Endothelial cell of umbilical vein (primary cell): ENCODE data around the gene ZDHHC24. TPM values are rescaled to one million over a fixed set of nuclear protein-coding genes. Genes with fewer than 3 reads are reported as not detected.

Experiments used
- BruUV-seq: library from RNA; stranded (reverse); fragments of 400-500 nt; replicated peaks from 2 replicates; lab custom pipeline; 2021; lab: Mats Ljungman, UMichigan
- CTCF ChIA-PET: fragments of 300-600, 350-600 bp; sonication (Branson Sonifier 250); formaldehyde crosslinking; loops from one replicate; lab custom pipeline; 2021; ENCODE audit warnings: antibody characterized with exemption, inconsistent platforms; lab: Charles Lee
- POLR2A ChIA-PET: fragments of 300-600, 350-600 bp; sonication (Branson Sonifier 250); formaldehyde crosslinking; loops from one replicate; lab custom pipeline; 2021; ENCODE audit warnings: antibody characterized with exemption, inconsistent platforms; lab: Charles Lee
- DNase-seq: peaks from one replicate; pipeline ENCODE4 v3.0.0-alpha.2; 2011; ENCODE audit warnings: low read depth, low spot score
- FAIRE-seq: peaks from 2 replicates; lab custom pipeline; 2011; peaks lifted over from hg19 to GRCh38; lab: Jason Lieb, UNC
- H2AFZ ChIP-seq: 2 replicates; pipeline ENCODE4 v1.6.0; 2012; ENCODE audit warnings: low read depth, low read length, control low read depth, inconsistent platforms
- H3K27ac ChIP-seq: 2 replicates; pipeline ENCODE4 v1.5.1; 2011; ENCODE audit warnings: low read depth, mild to moderate bottlenecking, control low read depth, low read length, moderate library complexity; ENCODE audit not compliant: insufficient read depth
- H3K27me3 ChIP-seq, 2 experiments: 2 replicates each; pipeline versions ENCODE4 v1.6.0 to v1.6.1; 2011; ENCODE audit warnings: low read length in 2 of 2, mixed read lengths in 1 of 2; ENCODE audit not compliant: control insufficient read depth in 2 of 2, insufficient read depth in 2 of 2
- H3K36me3 ChIP-seq, 2 experiments: 2 replicates in 1 of 2; 3 replicates in 1 of 2; pipeline ENCODE4 v1.5.1; 2011; ENCODE audit warnings: low read length in 2 of 2, mild to moderate bottlenecking in 1 of 2, moderate library complexity in 1 of 2; ENCODE audit not compliant: control insufficient read depth in 2 of 2, insufficient read depth in 2 of 2; ENCODE audit errors: extremely low read depth in 1 of 2
- H3K4me1 ChIP-seq: 3 replicates; pipeline ENCODE4 v1.5.1; 2011; ENCODE audit warnings: mild to moderate bottlenecking, low read length; ENCODE audit not compliant: control insufficient read depth, insufficient read depth; ENCODE audit errors: extremely low read depth
- H3K4me2 ChIP-seq: 2 replicates; pipeline ENCODE4 v1.6.1; 2011; ENCODE audit warnings: low read length, control low read depth, mixed read lengths; ENCODE audit not compliant: insufficient read depth
- H3K4me3 ChIP-seq, 3 experiments: fragments of 200-600 bp in 1 of 3; sonication (generic), shearing (Covaris generic) in 1 of 3; replicated peaks in 1 of 3; 2 replicates each; pipeline ENCODE4 v1.5.1; 2011 to 2016; ENCODE audit warnings: control low read depth in 3 of 3, low read length in 3 of 3, mild to moderate bottlenecking in 2 of 3, inconsistent platforms in 1 of 3, low read depth in 1 of 3, moderate library complexity in 1 of 3; ENCODE audit not compliant: insufficient read depth in 1 of 3
- H3K79me2 ChIP-seq: 2 replicates; pipeline ENCODE4 v1.6.0; 2012; ENCODE audit warnings: low read length, inconsistent platforms; ENCODE audit not compliant: control insufficient read depth, insufficient read depth
- H3K9ac ChIP-seq: replicated peaks from 2 replicates; pipeline ENCODE3; 2011; ENCODE audit warnings: low read length, control low read depth; ENCODE audit not compliant: insufficient read depth; ENCODE audit errors: extremely low read depth
- H3K9me1 ChIP-seq: replicated peaks from 3 replicates; pipeline ENCODE4 v1.6.0; 2011; ENCODE audit warnings: mild to moderate bottlenecking, low read length; ENCODE audit not compliant: control insufficient read depth, insufficient read depth; ENCODE audit errors: extremely low read depth
- H3K9me3 ChIP-seq: replicated peaks from 2 replicates; pipeline ENCODE4 v1.5.1; 2012; ENCODE audit warnings: low read length, inconsistent platforms; ENCODE audit not compliant: control insufficient read depth, insufficient read depth
- H4K20me1 ChIP-seq: replicated peaks from 2 replicates; pipeline ENCODE3; 2011; ENCODE audit warnings: mild to moderate bottlenecking, low read length; ENCODE audit not compliant: control insufficient read depth, insufficient read depth; ENCODE audit errors: extremely low read depth
- FOS ChIP-seq: IDR thresholded peaks from 2 replicates; pipeline ENCODE4 v1.6.1; 2011; ENCODE audit warnings: mild to moderate bottlenecking, low read length, moderate library complexity, borderline replicate concordance; ENCODE audit not compliant: insufficient read depth
- GATA2 ChIP-seq: IDR thresholded peaks from 2 replicates; pipeline ENCODE4 v1.7.0; 2011; ENCODE audit warnings: low read depth, mild to moderate bottlenecking, moderate library complexity, mixed read lengths, low read length; ENCODE audit not compliant: insufficient read length, insufficient read depth
- JUN ChIP-seq: IDR thresholded peaks from 2 replicates; pipeline ENCODE4 v1.6.1; 2011; ENCODE audit warnings: borderline replicate concordance, low read depth; ENCODE audit not compliant: insufficient read length, insufficient read depth
- POLR2A ChIP-seq: IDR thresholded peaks from 2 replicates; pipeline ENCODE4 v1.6.1; 2012; ENCODE audit warnings: low read depth, mild to moderate bottlenecking, control low read depth, low read length
- POLR2AphosphoS5 ChIP-seq: IDR thresholded peaks from 2 replicates; pipeline ENCODE4 v1.6.1; 2012; ENCODE audit warnings: low read depth, mild to moderate bottlenecking, control low read depth, low read length, moderate library complexity; ENCODE audit not compliant: insufficient read depth
- dilution Hi-C: fragments of 300-500 bp; cut with MboI; formaldehyde crosslinking; loops from one replicate; pipeline ENCODE4 v1.15.0; 2019; ENCODE audit warnings: low sequenced_read_pairs; ENCODE audit not compliant: extremely low pct_ligation_motif_present
- intact Hi-C: fragments of 100-400 bp; cut with micrococcal nuclease; formaldehyde crosslinking; loops from one replicate; pipeline ENCODE4 v1.10.0; 2022
- polyA plus RNA-seq, 4 experiments: library from polyadenylated mRNA; depleted of rRNA in 3 of 4; stranded (reverse) in 3 of 4; unstranded in 1 of 4; fragments of >200 nt; gene quantifications; 2 replicates each; pipeline versions ENCODE4 v1.2.1 to v1.2.3, GENCODE V29; 2011 to 2012; ENCODE audit warnings: missing spikeins in 1 of 4
- total RNA-seq: library from RNA; stranded (reverse); gene quantifications from 2 replicates; pipeline ENCODE4 v1.2.3, GENCODE V29; 2021
- TF ChIP-seq, protein P1 (sequence below): IDR thresholded peaks from 2 replicates; pipeline ENCODE4 v1.6.1; 2011; ENCODE audit not compliant: insufficient read depth, insufficient read length
- TF ChIP-seq, protein P2 (sequence below), 2 donors: IDR thresholded peaks; 1 replicate in 1 of 2; 2 replicates in 1 of 2; pipeline ENCODE4 v1.5.1; 2011; ENCODE audit warnings: low read length in 2 of 2, mild to moderate bottlenecking in 2 of 2, moderate library complexity in 2 of 2, control low read depth in 1 of 2, inconsistent platforms in 1 of 2, low read depth in 1 of 2; ENCODE audit not compliant: insufficient read depth in 1 of 2; ENCODE audit errors: extremely low read depth in 1 of 2

The ZDHHC24 gene
- total and polyA plus RNA-seq, 2 donors (not counting 3 experiments of a cell fraction or from before 2014, with no cell fraction given), result 20.1 to 21.1 TPM

DNA sequence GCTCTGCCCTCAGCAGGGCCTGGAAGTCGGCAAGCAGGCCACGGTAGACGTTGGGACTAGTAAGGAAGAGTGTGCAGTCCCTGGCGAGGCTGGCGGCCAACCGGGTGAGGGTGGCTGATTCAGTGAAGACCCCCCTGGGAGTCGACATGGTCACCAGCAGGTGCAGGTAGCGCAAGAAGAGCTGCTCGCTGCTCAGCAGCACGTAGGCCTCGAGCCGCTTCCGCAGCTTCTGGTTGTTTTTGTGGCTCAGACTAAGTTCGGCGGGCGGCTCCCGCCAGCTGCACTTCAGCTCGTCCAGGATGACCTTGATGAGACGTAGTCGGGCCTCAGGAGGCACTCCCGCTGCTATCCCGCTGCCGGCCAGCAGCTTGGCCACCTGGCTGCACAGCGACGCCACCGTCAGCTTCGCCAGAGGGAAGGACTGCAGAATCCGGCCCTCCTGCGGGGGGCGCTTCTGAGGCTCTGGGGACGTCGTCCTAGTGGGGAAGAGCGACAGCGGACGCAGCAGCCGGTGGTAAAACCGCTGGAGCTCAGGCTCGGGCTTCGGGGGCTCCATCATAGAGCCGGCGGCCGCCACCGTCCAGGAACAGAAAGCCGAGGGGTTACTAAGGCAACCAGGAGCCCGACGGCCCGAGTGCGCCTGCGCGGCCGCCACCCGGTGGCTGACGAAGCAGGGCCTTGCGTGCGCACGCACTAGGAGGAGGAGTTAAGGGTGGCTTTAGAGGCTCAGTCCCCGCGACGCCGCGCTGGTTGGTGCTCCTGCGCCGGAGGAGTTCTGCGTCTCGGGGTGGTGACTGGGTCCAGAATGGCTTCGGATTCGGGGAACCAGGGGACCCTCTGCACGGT lies 46.8 kb upstream of the ZDHHC24 start, which contains the start of the genes CCDC87 and CCS:
TSS of gene CCDC87 (minus strand) at position 607 of the 846 bp plus-strand sequence. CDS start at position 559, 48 bp downstream.
TSS of gene CCS (plus strand) at position 729 of the 846 bp plus-strand sequence. CDS start at position 806, 77 bp downstream.
- TF ChIP-seq FOS, result no peak
- TF ChIP-seq, protein P1, sequence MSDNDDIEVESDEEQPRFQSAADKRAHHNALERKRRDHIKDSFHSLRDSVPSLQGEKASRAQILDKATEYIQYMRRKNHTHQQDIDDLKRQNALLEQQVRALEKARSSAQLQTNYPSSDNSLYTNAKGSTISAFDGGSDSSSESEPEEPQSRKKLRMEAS, result no peak
- no peak for TF ChIP-seq GATA2
- TF ChIP-seq POLR2A, result peak; percentile 98
- TF ChIP-seq POLR2AphosphoS5, result peak; percentile 97
- no peak for TF ChIP-seq JUN
- TF ChIP-seq, protein P2, sequence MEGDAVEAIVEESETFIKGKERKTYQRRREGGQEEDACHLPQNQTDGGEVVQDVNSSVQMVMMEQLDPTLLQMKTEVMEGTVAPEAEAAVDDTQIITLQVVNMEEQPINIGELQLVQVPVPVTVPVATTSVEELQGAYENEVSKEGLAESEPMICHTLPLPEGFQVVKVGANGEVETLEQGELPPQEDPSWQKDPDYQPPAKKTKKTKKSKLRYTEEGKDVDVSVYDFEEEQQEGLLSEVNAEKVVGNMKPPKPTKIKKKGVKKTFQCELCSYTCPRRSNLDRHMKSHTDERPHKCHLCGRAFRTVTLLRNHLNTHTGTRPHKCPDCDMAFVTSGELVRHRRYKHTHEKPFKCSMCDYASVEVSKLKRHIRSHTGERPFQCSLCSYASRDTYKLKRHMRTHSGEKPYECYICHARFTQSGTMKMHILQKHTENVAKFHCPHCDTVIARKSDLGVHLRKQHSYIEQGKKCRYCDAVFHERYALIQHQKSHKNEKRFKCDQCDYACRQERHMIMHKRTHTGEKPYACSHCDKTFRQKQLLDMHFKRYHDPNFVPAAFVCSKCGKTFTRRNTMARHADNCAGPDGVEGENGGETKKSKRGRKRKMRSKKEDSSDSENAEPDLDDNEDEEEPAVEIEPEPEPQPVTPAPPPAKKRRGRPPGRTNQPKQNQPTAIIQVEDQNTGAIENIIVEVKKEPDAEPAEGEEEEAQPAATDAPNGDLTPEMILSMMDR (IDR thresholded peaks at IDR 0.05; ENCODE audit: extremely low read depth in 1 of 2, insufficient read depth in 1 of 2, low read depth in 1 of 2, low read length in 2 of 2), result peak; percentile 73 to 87
- Histone ChIP-seq H3K27ac (no peak within 1 kb of the TSS), H3K79me2 (no peaks in the 10 kb centered on the region), H3K9me3 (no peaks in the 10 kb centered on the region), H3K9me1 (no peaks in the 10 kb centered on the region), H3K4me3 (peak within 1 kb of the TSS; percentile 22 to 63 (median 60)), H4K20me1 (no peaks in the 10 kb centered on the region), H3K9ac (peak within 1 kb of the TSS; percentile 59), H3K4me1 (peaks cover 5% of the 10 kb centered on the region), H2AFZ (peak within 1 kb of the TSS; percentile 83), H3K36me3 (no peaks in the 10 kb centered on the region), H3K4me2 (peak within 1 kb of the TSS; percentile 65), H3K27me3 (peaks cover 0 to 2% of the 10 kb centered on the region in 2 experiments)
- DNase-seq (peak; percentile 97), FAIRE-seq (peak; percentile 96)
- intact Hi-C loops (loop anchor here (1.0 to 5.0 kb wide), 4 partner anchors 24 to 85 kb away; partner anchors contain the start of genes RBM14, RBM4 and RBM4B), dilution Hi-C loops (no loop called here)
- CTCF ChIA-PET, result interaction anchor here (0.5 to 1.3 kb wide), 18 partner anchors 9 to 461 kb away, joined by 3 to 10 read pairs (median 4); partner anchors contain the start of genes CTSF, MRPL11, RBM14 and RBM4
- no TSS peak for BruUV-seq
- POLR2A ChIA-PET, result interaction anchor here (0.9 kb wide), 1 partner anchor 24 kb away, joined by 3 read pairs; no protein-coding TSS in a partner anchor
